HepG2 (cell line): Measurements from ENCODE around the gene ARHGAP23. TPM values are rescaled to one million over a fixed set of nuclear protein-coding genes. Genes with fewer than 3 reads are reported as not detected.

Experiments used
- CHD4 ChIP-seq: fragments of 200-600 bp; sonication (generic); IDR thresholded peaks from 2 replicates; pipeline ENCODE4 v1.7.0; 2017; ENCODE audit warnings: mild to moderate bottlenecking, low read length, borderline replicate concordance
- KIAA2018 ChIP-seq: sonication (generic); formaldehyde crosslinking; IDR thresholded peaks from 2 replicates; pipeline ENCODE4 v1.5.0; 2020; ENCODE audit warnings: mild to moderate bottlenecking, missing genetic modification reagents, borderline replicate concordance
- MTF1 ChIP-seq: sonication (generic); formaldehyde crosslinking; IDR thresholded peaks from 2 replicates; pipeline ENCODE4 v1.5.0; 2020; ENCODE audit warnings: missing genetic modification reagents
- NR2F2 ChIP-seq: IDR thresholded peaks from 2 replicates; pipeline ENCODE4 v1.6.1; 2012; ENCODE audit warnings: low read depth, inconsistent platforms, borderline replicate concordance
- POLR2AphosphoS2 ChIP-seq: IDR thresholded peaks from 2 replicates; pipeline ENCODE4 v1.6.1; 2011; ENCODE audit warnings: low read depth, low read length, improper control_type of control experiment
- POLR2AphosphoS5 ChIP-seq: IDR thresholded peaks from 2 replicates; pipeline ENCODE4 v1.6.1; 2012; ENCODE audit warnings: low read depth, low read length
- RXRA ChIP-seq: sonication (generic); formaldehyde crosslinking; IDR thresholded peaks from 2 replicates; pipeline ENCODE4 v1.5.1; 2020; ENCODE audit warnings: missing genetic modification reagents
- SOX6 ChIP-seq, 2 experiments: fragments of 450-650 bp in 1 of 2; sonication (generic) in 1 of 2; formaldehyde crosslinking in 1 of 2; IDR thresholded peaks; 2 replicates each; pipeline versions ENCODE4 v1.4.0 to v1.6.1; 2017 to 2020; ENCODE audit warnings: antibody characterized with exemption in 1 of 2, mild to moderate bottlenecking in 1 of 2, missing genetic modification reagents in 1 of 2
- TIGD3 ChIP-seq: sonication (generic); formaldehyde crosslinking; IDR thresholded peaks from 2 replicates; pipeline ENCODE4 v1.5.1; 2020; ENCODE audit warnings: mild to moderate bottlenecking, missing genetic modification reagents, borderline replicate concordance
- TSC22D2 ChIP-seq: sonication (generic); formaldehyde crosslinking; IDR thresholded peaks from 2 replicates; pipeline ENCODE4 v1.5.1; 2020; ENCODE audit warnings: missing genetic modification reagents, mild to moderate bottlenecking, borderline replicate concordance
- ZBTB7B ChIP-seq: sonication (generic); formaldehyde crosslinking; IDR thresholded peaks from 2 replicates; pipeline ENCODE4 v1.4.0; 2020; ENCODE audit warnings: missing genetic modification reagents
- ZC3H13 ChIP-seq: sonication (generic); formaldehyde crosslinking; IDR thresholded peaks from 2 replicates; pipeline ENCODE4 v1.8.1; 2023; ENCODE audit warnings: mild to moderate bottlenecking, missing genetic modification reagents, moderate library complexity
- ZNF143 ChIP-seq: sonication (generic); formaldehyde crosslinking; IDR thresholded peaks from 2 replicates; pipeline ENCODE4 v1.4.0; 2020; ENCODE audit warnings: missing genetic modification reagents
- ZNF326 ChIP-seq: sonication (generic); formaldehyde crosslinking; IDR thresholded peaks from 2 replicates; pipeline ENCODE4 v1.4.0; 2020; ENCODE audit warnings: missing genetic modification reagents, borderline replicate concordance
- ZNF780A ChIP-seq: sonication (generic); formaldehyde crosslinking; IDR thresholded peaks from 2 replicates; pipeline ENCODE4 v1.8.0; 2022; ENCODE audit warnings: mild to moderate bottlenecking, missing genetic modification reagents, moderate library complexity
- ZXDC ChIP-seq: sonication (generic); formaldehyde crosslinking; IDR thresholded peaks from 2 replicates; pipeline ENCODE4 v1.5.0; 2020; ENCODE audit warnings: mild to moderate bottlenecking, missing genetic modification reagents
- polyA plus RNA-seq, 8 experiments: library from polyadenylated mRNA; depleted of rRNA in 3 of 8; stranded (reverse) in 7 of 8; unstranded in 1 of 8; fragments of >200 nt; fragmentation: Illumina TruSeq in 4 of 8; extraction: Trizol in 4 of 8; gene quantifications; 2 replicates each; pipeline versions ENCODE4 v1.2.1 to v1.2.3, GENCODE V29; 2011 to 2016; ENCODE audit warnings: low read depth in 4 of 8, missing spikeins in 1 of 8, mixed read lengths in 1 of 8; ENCODE audit not compliant: insufficient read depth in 1 of 8
- total RNA-seq, 5 experiments: library from RNA; depleted of rRNA; stranded (reverse); fragments of >200 nt; fragmentation: Illumina TruSeq; extraction: Trizol; gene quantifications; 2 replicates each; pipeline ENCODE4 v1.2.3, GENCODE V29; 2016; ENCODE audit warnings: low read depth in 1 of 5

The ARHGAP23 gene
- total and polyA plus RNA-seq, 2 of the 13 experiments (the other 11 are each of a cell fraction or from before 2014, with no cell fraction given), result 0.03 TPM; not detected in 1

GRCh38 chr17:38557836-38558727 is 129.8 kb downstream of the ARHGAP23 start (continued):
- TF ChIP-seq KIAA2018 (CRISPR knock-in tag) (no peak), ZNF326 (CRISPR knock-in tag) (no peak), POLR2AphosphoS5 (no peak), ZXDC (CRISPR knock-in tag) (no peak), ZC3H13 (CRISPR knock-in tag) (no peak), TSC22D2 (CRISPR knock-in tag) (peak; percentile 53; the same call in 1 of the 2 replicates), ZNF143 (CRISPR knock-in tag) (peak; percentile 64; the same call in 1 of the 2 replicates), POLR2AphosphoS2 (no peak), CHD4 (no peak), SOX6 (IDR thresholded peaks at IDR 0.05) (no peak), SOX6 (CRISPR knock-in tag; IDR thresholded peaks at IDR 0.05) (peak; percentile 70; the same call in 1 of the 2 replicates), RXRA (no peak; the same call in 1 of the 2 replicates), TIGD3 (no peak; the same call in 1 of the 2 replicates), NR2F2 (no peak), MTF1 (CRISPR knock-in tag) (no peak), ZNF780A (CRISPR knock-in tag) (no peak), ZBTB7B (CRISPR knock-in tag) (0 out of 2 replicates have a peak, but pooled peaks have one; percentile 29)
